ENCODE measurements around the gene SHTN1.
A peak's percentile ranks its signal among the peaks of the same experiment; 100 is the strongest.

Gene SHTN1

GRCh38 chr10:117005026-117005526 is at the start of gene SHTN1:
Gene SHTN1, minus strand, starts transcription at chr10:117005187. Its CDS starts 108 bp downstream, at chr10:117005079.
- Mint-ChIP-seq H3K4me1 (peaks cover 7% of the 10 kb centered on the region), H3K4me3 (peak within 1 kb of the TSS; percentile 89), H3K9me3 (no peaks in the 10 kb centered on the region), H3K36me3 (ENCODE audit: low read depth) (no peaks in the 10 kb centered on the region), H3K27ac (no peak within 1 kb of the TSS), H3K27me3 (ENCODE audit: low read depth, poor library complexity) (peaks cover 21% of the 10 kb centered on the region)
- DNase-seq, result peak; percentile 65
- TF ChIP-seq CTCF (IDR thresholded peaks at IDR 0.05), result no peak

- no peak for DNase-seq
- TF ChIP-seq CTCF (IDR thresholded peaks at IDR 0.05), result no peak
- Mint-ChIP-seq H3K4me1 (no peaks in the 10 kb centered on the region), H3K36me3 (ENCODE audit: low read depth) (no peaks in the 10 kb centered on the region), H3K27ac (no peak overlapping the region), H3K9me3 (peaks cover 35% of the 10 kb centered on the region), H3K4me3 (no peak overlapping the region), H3K27me3 (ENCODE audit: low read depth, poor library complexity) (no peaks in the 10 kb centered on the region)
These were observed 48.5 kb upstream of the SHTN1 start for GRCh38 chr10:117053482-117053881.

- H3K4me3 Mint-ChIP-seq, result no peak overlapping the region
- H3K36me3 Mint-ChIP-seq (ENCODE audit: low read depth), result no peaks in the 10 kb centered on the region
- no peak for TF ChIP-seq CTCF (IDR thresholded peaks at IDR 0.05)
- no peak overlapping the region for H3K27ac Mint-ChIP-seq
- peaks cover 25% of the 10 kb centered on the region for H3K9me3 Mint-ChIP-seq
- peaks cover 2% of the 10 kb centered on the region for H3K27me3 Mint-ChIP-seq (ENCODE audit: low read depth, poor library complexity)
- DNase-seq, result no peak
- H3K4me1 Mint-ChIP-seq, result no peaks in the 10 kb centered on the region
These were observed 43.0 kb upstream of the SHTN1 start for GRCh38 chr10:117047947-117048346.

GRCh38 chr10:117016266-117016665 is 11.3 kb upstream of the SHTN1 start:
- Mint-ChIP-seq H3K9me3 (no peaks in the 10 kb centered on the region), H3K27ac (no peak overlapping the region), H3K4me3 (no peak overlapping the region), H3K36me3 (ENCODE audit: low read depth) (no peaks in the 10 kb centered on the region), H3K27me3 (ENCODE audit: low read depth, poor library complexity) (peaks cover 6% of the 10 kb centered on the region), H3K4me1 (no peaks in the 10 kb centered on the region)
- TF ChIP-seq CTCF (IDR thresholded peaks at IDR 0.05), result no peak
- DNase-seq, result no peak

GRCh38 chr10:117014835-117015234 is 9.8 kb upstream of the SHTN1 start:
- no peak overlapping the region for H3K4me3 Mint-ChIP-seq
- TF ChIP-seq CTCF (IDR thresholded peaks at IDR 0.05), result no peak

GRCh38 chr10:117007080-117007479 is 2.1 kb upstream of the SHTN1 start:
- peaks cover 21% of the 10 kb centered on the region for H3K27me3 Mint-ChIP-seq (ENCODE audit: low read depth, poor library complexity)
- peaks cover 7% of the 10 kb centered on the region for H3K4me1 Mint-ChIP-seq
- no peaks in the 10 kb centered on the region for H3K9me3 Mint-ChIP-seq
- H3K4me3 Mint-ChIP-seq, result no peak overlapping the region
- no peak for DNase-seq
- H3K27ac Mint-ChIP-seq, result no peak overlapping the region
- no peak for TF ChIP-seq CTCF (IDR thresholded peaks at IDR 0.05)
- H3K36me3 Mint-ChIP-seq (ENCODE audit: low read depth), result no peaks in the 10 kb centered on the region

More at GRCh38 chr10:117014835-117015234, 9.8 kb upstream of the SHTN1 start:
- no peaks in the 10 kb centered on the region for H3K9me3 Mint-ChIP-seq
- H3K36me3 Mint-ChIP-seq (ENCODE audit: low read depth), result no peaks in the 10 kb centered on the region
- DNase-seq, result no peak
- no peaks in the 10 kb centered on the region for H3K4me1 Mint-ChIP-seq
- no peak overlapping the region for H3K27ac Mint-ChIP-seq
- peaks cover 6% of the 10 kb centered on the region for H3K27me3 Mint-ChIP-seq (ENCODE audit: low read depth, poor library complexity)
